K562 treated with DMSO at 1 percent for 48 hours (cell line): ENCODE data around the gene GGN. TPM values are rescaled to one million over a fixed set of nuclear protein-coding genes. Genes with fewer than 3 reads are reported as not detected.

ENCODE experiments used
- total RNA-seq: library from RNA; unstranded; fragments of 300-600 nt; gene quantifications from 2 replicates; pipeline ENCODE4 v1.2.3, GENCODE V29; 2022; ENCODE audit warnings: low replicate concordance; ENCODE audit errors: extremely low read depth

GGN gene
- not detected in 2 replicates for total RNA-seq

GRCh38 chr19:38387550-38388348 lies at the start of gene GGN:
TSS of gene GGN (minus strand) at chr19:38388034. CDS start at chr19:38387261, 773 bp downstream.

GRCh38 chr19:38433268-38433733 lies 45.5 kb upstream of the GGN start, which contains the start of gene RYR1:
TSS of gene RYR1 (plus strand) at chr19:38433691. CDS start at chr19:38433830, 139 bp downstream.

GRCh38 chr19:38425810-38426466 lies 38.1 kb upstream of the GGN start, which contains the start of gene RASGRP4:
TSS of gene RASGRP4 (minus strand) at chr19:38426219. CDS start at chr19:38426091, 128 bp downstream.

GRCh38 chr19:38402967-38403674 lies 15.3 kb upstream of the GGN start, which contains the start of gene FAM98C:
TSS of gene FAM98C (plus strand) at chr19:38403093. CDS start at chr19:38403154, 61 bp downstream.

GRCh38 chr19:38388349-38389100 lies 691 bp upstream of the GGN start, which contains the start of gene SPRED3:
TSS of gene SPRED3 (plus strand) at chr19:38388697. CDS start at chr19:38390303, 1,606 bp downstream.

GRCh38 chr19:38374332-38375097 lies 13.3 kb downstream of the GGN start, which contains the start of gene PSMD8:
TSS of gene PSMD8 (plus strand) at chr19:38374571. CDS start at chr19:38374602, 31 bp downstream.

Other genes starting within 250 kb of the GGN start
- not detected in 2 replicates for gene DPF1, start 163.8 kb downstream of the GGN start, total RNA-seq
- not detected in 2 replicates for gene PPP1R14A, start 131.7 kb downstream of the GGN start, total RNA-seq
- not detected in 2 replicates for gene SPINT2, start 123.5 kb downstream of the GGN start, total RNA-seq
- gene C19orf33, start 83.8 kb downstream of the GGN start, total RNA-seq: not detected in 2 replicates
- gene YIF1B, start 72.1 kb downstream of the GGN start, total RNA-seq: not detected in 2 replicates
- gene KCNK6, start 68.2 kb downstream of the GGN start, total RNA-seq: not detected in 2 replicates
- not detected in 2 replicates for gene CATSPERG, start 52.2 kb downstream of the GGN start, total RNA-seq
- not detected in 2 replicates for gene PSMD8, start 13.5 kb downstream of the GGN start, total RNA-seq
- not detected in 2 replicates for gene SPRED3, start 663 bp upstream of the GGN start, total RNA-seq
- gene FAM98C, start 15.1 kb upstream of the GGN start, total RNA-seq: not detected in 2 replicates
- not detected in 2 replicates for gene RASGRP4, start 38.2 kb upstream of the GGN start, total RNA-seq
- gene RYR1, start 45.7 kb upstream of the GGN start, total RNA-seq: not detected in 2 replicates
- not detected in 2 replicates for gene MAP4K1, start 229.9 kb upstream of the GGN start, total RNA-seq
- gene EIF3K, start 231.2 kb upstream of the GGN start, total RNA-seq: 965 TPM in 1 of 2 replicates, not detected in the other